NCI-H1417 (cell line): ENCODE results near the gene SLC25A21.
"Not testable (repeated sequence)": the region's sequence is repeated elsewhere in the genome, so short reads cannot be mapped to it uniquely, and the experiment has no call there.

Source experiments
- DNase-seq, 3 experiments: peaks; one replicate each; lab custom pipeline; 2025; lab: John Stamatoyannopoulos, UW

The SLC25A21 gene

GRCh38 chr14:37186865-37187264 is 14.5 kb upstream of the SLC25A21 start:
- no peak for DNase-seq

- no peak for DNase-seq
Measured at GRCh38 chr14:37185670-37186069, 13.3 kb upstream of the SLC25A21 start.

GRCh38 chr14:37184520-37184919 is 12.1 kb upstream of the SLC25A21 start:
- DNase-seq: not testable (repeated sequence)

GRCh38 chr14:37181441-37181840 is 9.0 kb upstream of the SLC25A21 start:
- no peak for DNase-seq

GRCh38 chr14:37180886-37181285 is 8.5 kb upstream of the SLC25A21 start:
- DNase-seq: not testable (repeated sequence)

GRCh38 chr14:37179896-37180502 is 7.6 kb upstream of the SLC25A21 start:
- DNase-seq: no peak

- DNase-seq: no peak
Measured at GRCh38 chr14:37172936-37173614, 669 bp upstream of the SLC25A21 start.

- DNase-seq: no peak
Measured at GRCh38 chr14:37171678-37172023, 755 bp downstream of the SLC25A21 start.

GRCh38 chr14:37170993-37171392 is 1.4 kb downstream of the SLC25A21 start:
- DNase-seq: no peak

GRCh38 chr14:37170237-37170636 is 2.2 kb downstream of the SLC25A21 start:
- DNase-seq: peak in 1 of 3 experiments; percentile 19

- DNase-seq: no peak
Measured at GRCh38 chr14:37168721-37169120, 3.7 kb downstream of the SLC25A21 start.

- no peak for DNase-seq
Measured at GRCh38 chr14:37167151-37168047, 5.0 kb downstream of the SLC25A21 start.

- DNase-seq: no peak
Measured at GRCh38 chr14:37165794-37166193, 6.6 kb downstream of the SLC25A21 start.

GRCh38 chr14:37162307-37162706 is 10.1 kb downstream of the SLC25A21 start:
- not testable (repeated sequence) for DNase-seq

GRCh38 chr14:37157987-37158386 is 14.4 kb downstream of the SLC25A21 start:
- no peak for DNase-seq

- no peak for DNase-seq
Measured at GRCh38 chr14:37153483-37153882, 18.9 kb downstream of the SLC25A21 start.

GRCh38 chr14:37153005-37153404 is 19.4 kb downstream of the SLC25A21 start:
- no peak for DNase-seq

- DNase-seq: peak; percentile 10 to 79 (median 75)
Measured at GRCh38 chr14:37150414-37150813, 22.0 kb downstream of the SLC25A21 start.

- no peak for DNase-seq
Measured at GRCh38 chr14:37147310-37147880, 25.0 kb downstream of the SLC25A21 start.

- not testable (repeated sequence) for DNase-seq
Measured at GRCh38 chr14:37146438-37146837, 26.0 kb downstream of the SLC25A21 start.

GRCh38 chr14:37145395-37145794 is 27.0 kb downstream of the SLC25A21 start:
- DNase-seq: no peak

- no peak for DNase-seq
Measured at GRCh38 chr14:37144729-37145363, 27.6 kb downstream of the SLC25A21 start.
